Ishikawa (cell line): ENCODE results near the gene NOD1.

Experiments used
- CEBPB ChIP-seq: IDR thresholded peaks from 2 replicates; pipeline ENCODE4 v1.6.1; 2012
- CREB1 ChIP-seq: IDR thresholded peaks from 2 replicates; pipeline ENCODE4 v1.6.1; 2012; ENCODE audit warnings: low read depth
- EGR1 ChIP-seq: IDR thresholded peaks from 2 replicates; pipeline ENCODE4 v1.6.1; 2012
- EP300 ChIP-seq: IDR thresholded peaks from 2 replicates; pipeline ENCODE4 v1.6.1; 2012; ENCODE audit warnings: borderline replicate concordance
- FOXM1 ChIP-seq: IDR thresholded peaks from 2 replicates; pipeline ENCODE4 v1.6.1; 2012; ENCODE audit warnings: low read depth, borderline replicate concordance
- NFIC ChIP-seq: IDR thresholded peaks from 2 replicates; pipeline ENCODE4 v1.6.1; 2012
- RAD21 ChIP-seq: IDR thresholded peaks from 2 replicates; pipeline ENCODE4 v1.6.1; 2012; ENCODE audit warnings: low read depth
- TAF1 ChIP-seq: IDR thresholded peaks from 2 replicates; pipeline ENCODE4 v1.6.1; 2012; ENCODE audit warnings: low read depth, mild to moderate bottlenecking
- TCF12 ChIP-seq: IDR thresholded peaks from 2 replicates; pipeline ENCODE4 v1.6.1; 2012; ENCODE audit warnings: low read depth
- TEAD4 ChIP-seq: IDR thresholded peaks from 2 replicates; pipeline ENCODE4 v1.6.1; 2012
- YY1 ChIP-seq: IDR thresholded peaks from 2 replicates; pipeline ENCODE4 v1.6.1; 2012; ENCODE audit warnings: low read depth
- ZBTB7A ChIP-seq: IDR thresholded peaks from 2 replicates; pipeline ENCODE4 v1.6.1; 2012; ENCODE audit warnings: low read depth
- TF ChIP-seq, protein P1 (sequence below): IDR thresholded peaks from 2 replicates; pipeline ENCODE4 v1.6.1; 2012
- TF ChIP-seq, protein P2 (sequence below): IDR thresholded peaks from 2 replicates; pipeline ENCODE4 v1.6.1; 2012; ENCODE audit warnings: low read depth, mild to moderate bottlenecking
- TF ChIP-seq, protein P3 (sequence below): IDR thresholded peaks from 2 replicates; pipeline ENCODE4 v1.6.1; 2012

The NOD1 gene

DNA sequence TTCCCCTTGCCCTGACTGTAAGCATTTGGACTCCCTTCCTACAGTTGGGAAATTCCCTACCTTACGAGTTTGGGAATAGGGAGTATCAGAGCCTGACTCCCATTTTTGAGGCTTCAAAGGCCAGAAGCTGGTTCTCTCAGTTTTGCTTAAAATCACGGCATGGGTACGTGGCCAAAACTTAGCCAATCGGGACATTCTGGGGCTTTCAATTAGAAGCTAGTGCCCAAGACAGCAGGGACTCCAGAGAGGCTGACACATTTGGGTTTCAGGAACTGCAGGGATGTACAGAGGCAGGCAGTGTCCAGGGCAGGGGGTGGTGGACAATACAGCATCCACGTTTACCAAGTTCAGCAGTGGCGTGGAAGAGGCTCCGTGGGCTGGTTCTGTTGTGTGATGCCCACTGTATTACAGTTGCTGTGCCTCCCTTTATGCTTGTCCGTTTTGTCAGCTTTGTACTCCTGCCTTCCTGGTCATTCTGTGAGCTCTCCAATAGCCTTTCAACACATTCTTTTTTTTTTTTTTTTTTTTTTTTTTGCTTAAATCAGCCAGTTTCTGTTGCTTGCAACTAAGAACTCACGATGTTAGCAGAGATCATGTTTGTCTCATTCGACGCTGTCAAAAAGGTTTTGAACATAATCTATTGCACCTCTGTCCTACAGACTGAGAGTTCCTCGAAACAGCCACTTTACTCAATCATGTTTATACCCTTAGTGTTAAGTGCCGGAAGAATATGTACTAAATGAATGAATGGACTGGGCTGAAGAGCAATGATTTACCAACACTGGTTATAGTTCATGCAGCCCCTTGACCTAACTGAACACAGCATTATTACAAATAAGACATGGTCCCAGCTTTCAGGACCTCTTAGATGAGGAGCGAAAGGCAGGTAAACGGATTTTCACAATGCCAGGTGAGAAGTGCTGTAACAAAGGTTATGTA lies 25.0 kb upstream of the NOD1 start:
- TF ChIP-seq RAD21 = no peak
- no peak for TF ChIP-seq CREB1
- no peak for TF ChIP-seq CEBPB
- TF ChIP-seq, protein P1, sequence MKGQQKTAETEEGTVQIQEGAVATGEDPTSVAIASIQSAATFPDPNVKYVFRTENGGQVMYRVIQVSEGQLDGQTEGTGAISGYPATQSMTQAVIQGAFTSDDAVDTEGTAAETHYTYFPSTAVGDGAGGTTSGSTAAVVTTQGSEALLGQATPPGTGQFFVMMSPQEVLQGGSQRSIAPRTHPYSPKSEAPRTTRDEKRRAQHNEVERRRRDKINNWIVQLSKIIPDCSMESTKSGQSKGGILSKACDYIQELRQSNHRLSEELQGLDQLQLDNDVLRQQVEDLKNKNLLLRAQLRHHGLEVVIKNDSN = no peak
- no peak for TF ChIP-seq ZBTB7A
- TF ChIP-seq EGR1 = no peak
- TF ChIP-seq FOXM1 = no peak

DNA sequence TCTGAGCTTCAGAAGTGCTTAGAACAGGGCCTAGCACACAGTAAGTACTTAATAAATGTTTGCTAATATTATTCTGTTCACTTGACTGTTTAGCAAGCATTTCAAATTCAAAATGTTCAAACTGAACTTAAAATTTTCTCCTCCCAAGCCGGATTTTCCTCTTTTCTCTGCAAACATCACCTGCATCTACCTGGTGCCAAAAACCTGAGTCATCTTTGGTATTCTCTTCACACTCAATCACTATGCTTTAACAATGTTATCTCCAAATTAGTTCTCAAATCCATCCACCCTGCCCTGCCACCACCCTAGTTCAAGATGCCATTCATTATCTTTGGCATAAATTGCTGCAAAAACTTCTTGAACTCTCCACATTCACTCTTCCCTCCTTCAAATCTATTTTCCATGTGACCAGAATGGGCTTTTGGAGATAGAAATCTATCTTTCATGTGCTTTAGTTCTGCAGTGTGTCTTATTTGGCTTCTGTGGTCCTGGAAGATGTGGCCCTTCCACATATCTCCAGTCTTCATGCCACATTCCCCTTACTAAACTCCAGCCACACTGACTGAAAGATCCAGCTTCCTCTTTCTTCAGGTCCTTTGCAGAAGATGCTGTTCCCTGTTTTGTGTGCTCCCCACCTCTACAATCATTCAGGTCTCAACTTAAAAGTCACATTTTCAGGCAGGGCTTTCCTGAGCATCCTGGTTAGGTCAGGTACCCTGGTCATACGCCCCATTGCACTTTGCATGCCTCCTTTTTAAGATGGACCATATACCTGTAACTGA lies 24.1 kb upstream of the NOD1 start:
- TF ChIP-seq RAD21 (no peak), TAF1 (no peak)
- TF ChIP-seq, protein P1 = no peak
- TF ChIP-seq, protein P2, sequence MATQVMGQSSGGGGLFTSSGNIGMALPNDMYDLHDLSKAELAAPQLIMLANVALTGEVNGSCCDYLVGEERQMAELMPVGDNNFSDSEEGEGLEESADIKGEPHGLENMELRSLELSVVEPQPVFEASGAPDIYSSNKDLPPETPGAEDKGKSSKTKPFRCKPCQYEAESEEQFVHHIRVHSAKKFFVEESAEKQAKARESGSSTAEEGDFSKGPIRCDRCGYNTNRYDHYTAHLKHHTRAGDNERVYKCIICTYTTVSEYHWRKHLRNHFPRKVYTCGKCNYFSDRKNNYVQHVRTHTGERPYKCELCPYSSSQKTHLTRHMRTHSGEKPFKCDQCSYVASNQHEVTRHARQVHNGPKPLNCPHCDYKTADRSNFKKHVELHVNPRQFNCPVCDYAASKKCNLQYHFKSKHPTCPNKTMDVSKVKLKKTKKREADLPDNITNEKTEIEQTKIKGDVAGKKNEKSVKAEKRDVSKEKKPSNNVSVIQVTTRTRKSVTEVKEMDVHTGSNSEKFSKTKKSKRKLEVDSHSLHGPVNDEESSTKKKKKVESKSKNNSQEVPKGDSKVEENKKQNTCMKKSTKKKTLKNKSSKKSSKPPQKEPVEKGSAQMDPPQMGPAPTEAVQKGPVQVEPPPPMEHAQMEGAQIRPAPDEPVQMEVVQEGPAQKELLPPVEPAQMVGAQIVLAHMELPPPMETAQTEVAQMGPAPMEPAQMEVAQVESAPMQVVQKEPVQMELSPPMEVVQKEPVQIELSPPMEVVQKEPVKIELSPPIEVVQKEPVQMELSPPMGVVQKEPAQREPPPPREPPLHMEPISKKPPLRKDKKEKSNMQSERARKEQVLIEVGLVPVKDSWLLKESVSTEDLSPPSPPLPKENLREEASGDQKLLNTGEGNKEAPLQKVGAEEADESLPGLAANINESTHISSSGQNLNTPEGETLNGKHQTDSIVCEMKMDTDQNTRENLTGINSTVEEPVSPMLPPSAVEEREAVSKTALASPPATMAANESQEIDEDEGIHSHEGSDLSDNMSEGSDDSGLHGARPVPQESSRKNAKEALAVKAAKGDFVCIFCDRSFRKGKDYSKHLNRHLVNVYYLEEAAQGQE = no peak

DNA sequence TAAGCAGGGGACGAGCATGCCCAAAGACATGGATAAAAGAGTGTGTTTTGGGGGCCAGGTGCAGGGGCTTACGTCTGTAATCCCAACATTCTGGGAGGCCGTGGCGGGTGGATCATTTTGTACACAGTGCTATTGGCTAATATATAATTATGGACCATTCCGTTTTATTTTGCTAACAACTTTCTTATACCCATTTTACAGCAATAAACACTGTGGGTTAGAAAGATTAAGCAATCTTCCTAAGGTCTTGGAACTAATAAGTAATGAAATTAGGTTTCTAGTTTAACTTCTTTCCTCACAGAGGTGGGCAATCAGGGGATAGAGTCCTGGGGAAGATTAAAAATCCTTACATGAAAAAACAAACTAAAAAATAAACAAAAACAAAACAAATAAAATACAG lies 22.7 kb upstream of the NOD1 start:
- TF ChIP-seq EGR1 (no peak), TEAD4 (no peak), RAD21 (no peak), TAF1 (no peak), CREB1 (no peak), NFIC (no peak), TCF12 (no peak), EP300 (no peak), FOXM1 (no peak), ZBTB7A (no peak), CEBPB (no peak), YY1 (no peak)
- TF ChIP-seq, protein P1 = no peak
- TF ChIP-seq, protein P2 = no peak
- TF ChIP-seq, protein P3, sequence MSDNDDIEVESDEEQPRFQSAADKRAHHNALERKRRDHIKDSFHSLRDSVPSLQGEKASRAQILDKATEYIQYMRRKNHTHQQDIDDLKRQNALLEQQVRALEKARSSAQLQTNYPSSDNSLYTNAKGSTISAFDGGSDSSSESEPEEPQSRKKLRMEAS = no peak

DNA sequence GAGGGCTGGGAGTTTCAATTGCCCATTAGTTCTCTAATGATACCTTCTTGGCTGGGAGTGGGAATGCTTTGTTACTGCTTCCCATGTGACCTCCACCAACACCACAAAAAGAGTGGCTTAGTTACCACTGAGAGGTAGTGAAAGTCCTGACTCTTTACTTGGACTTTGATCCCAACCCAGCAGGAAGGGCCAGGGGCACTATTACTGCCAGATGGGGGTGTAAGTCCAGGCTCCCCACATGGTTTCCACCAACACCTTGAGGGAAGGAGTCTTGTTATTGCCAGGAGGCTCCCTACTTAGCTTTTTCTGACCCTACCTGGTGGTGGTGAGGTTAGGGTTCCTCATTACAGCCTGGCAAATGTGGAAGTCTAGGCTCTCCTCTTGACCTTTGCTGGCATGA lies 14.6 kb upstream of the NOD1 start:
- TF ChIP-seq TEAD4 (no peak), RAD21 (no peak), ZBTB7A (no peak), EGR1 (no peak)
- TF ChIP-seq, protein P2 = no peak
